Measurements from ENCODE around the gene HMCN2.

HMCN2 gene

DNA sequence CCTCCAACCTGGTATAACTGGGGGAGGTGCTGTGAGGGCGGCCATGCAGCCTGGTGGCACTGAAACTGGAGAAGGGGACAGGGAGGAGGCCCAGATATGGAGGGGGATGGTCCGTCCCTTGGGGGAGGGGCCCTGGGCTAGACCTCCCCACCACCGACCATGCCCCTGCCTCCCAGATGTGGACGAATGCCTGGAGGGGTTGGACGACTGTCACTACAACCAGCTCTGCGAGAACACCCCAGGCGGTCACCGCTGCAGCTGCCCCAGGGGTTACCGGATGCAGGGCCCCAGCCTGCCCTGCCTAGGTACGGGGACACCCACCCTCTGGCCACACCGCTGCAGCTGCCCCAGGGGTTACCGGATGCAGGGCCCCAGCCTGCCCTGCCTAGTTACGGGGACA is 163.8 kb downstream of the HMCN2 start:
- no peak overlapping the region for H3K4me3 ChIP-seq (ENCODE audit: low read depth, low read length)
- TF ChIP-seq, protein P1, sequence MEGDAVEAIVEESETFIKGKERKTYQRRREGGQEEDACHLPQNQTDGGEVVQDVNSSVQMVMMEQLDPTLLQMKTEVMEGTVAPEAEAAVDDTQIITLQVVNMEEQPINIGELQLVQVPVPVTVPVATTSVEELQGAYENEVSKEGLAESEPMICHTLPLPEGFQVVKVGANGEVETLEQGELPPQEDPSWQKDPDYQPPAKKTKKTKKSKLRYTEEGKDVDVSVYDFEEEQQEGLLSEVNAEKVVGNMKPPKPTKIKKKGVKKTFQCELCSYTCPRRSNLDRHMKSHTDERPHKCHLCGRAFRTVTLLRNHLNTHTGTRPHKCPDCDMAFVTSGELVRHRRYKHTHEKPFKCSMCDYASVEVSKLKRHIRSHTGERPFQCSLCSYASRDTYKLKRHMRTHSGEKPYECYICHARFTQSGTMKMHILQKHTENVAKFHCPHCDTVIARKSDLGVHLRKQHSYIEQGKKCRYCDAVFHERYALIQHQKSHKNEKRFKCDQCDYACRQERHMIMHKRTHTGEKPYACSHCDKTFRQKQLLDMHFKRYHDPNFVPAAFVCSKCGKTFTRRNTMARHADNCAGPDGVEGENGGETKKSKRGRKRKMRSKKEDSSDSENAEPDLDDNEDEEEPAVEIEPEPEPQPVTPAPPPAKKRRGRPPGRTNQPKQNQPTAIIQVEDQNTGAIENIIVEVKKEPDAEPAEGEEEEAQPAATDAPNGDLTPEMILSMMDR (IDR thresholded peaks at IDR 0.05; ENCODE audit: low read depth, low read length, missing control alignments), result no peak
- no peak for DNase-seq (ENCODE audit: low read depth)

- TF ChIP-seq, protein P1 (IDR thresholded peaks at IDR 0.05; ENCODE audit: low read depth, low read length, missing control alignments), result no peak
- H3K4me3 ChIP-seq (ENCODE audit: low read depth, low read length), result no peak overlapping the region
- no peak for DNase-seq (ENCODE audit: low read depth)
These were observed 164.3 kb downstream of the HMCN2 start for GRCh38 chr9:130429831-130430230.

DNA sequence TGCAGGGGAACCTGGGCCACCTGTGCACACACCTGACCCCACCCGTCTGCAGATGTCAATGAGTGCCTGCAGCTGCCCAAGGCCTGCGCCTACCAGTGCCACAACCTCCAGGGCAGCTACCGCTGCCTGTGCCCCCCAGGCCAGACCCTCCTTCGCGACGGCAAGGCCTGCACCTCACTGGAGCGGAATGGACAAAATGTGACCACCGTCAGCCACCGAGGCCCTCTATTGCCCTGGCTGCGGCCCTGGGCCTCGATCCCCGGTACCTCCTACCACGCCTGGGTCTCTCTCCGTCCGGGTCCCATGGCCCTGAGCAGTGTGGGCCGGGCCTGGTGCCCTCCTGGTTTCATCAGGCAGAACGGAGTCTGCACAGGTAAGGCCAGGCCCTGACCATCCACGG is 164.7 kb downstream of the HMCN2 start:
- H3K4me3 ChIP-seq (ENCODE audit: low read depth, low read length), result no peak overlapping the region
- no peak for DNase-seq (ENCODE audit: low read depth)
- TF ChIP-seq, protein P1 (IDR thresholded peaks at IDR 0.05; ENCODE audit: low read depth, low read length, missing control alignments), result no peak

- TF ChIP-seq, protein P1 (IDR thresholded peaks at IDR 0.05; ENCODE audit: low read depth, low read length, missing control alignments), result no peak
- no peak for DNase-seq (ENCODE audit: low read depth)
- H3K4me3 ChIP-seq (ENCODE audit: low read depth, low read length), result no peak overlapping the region
These were observed 165.4 kb downstream of the HMCN2 start for GRCh38 chr9:130430734-130431535.

DNA sequence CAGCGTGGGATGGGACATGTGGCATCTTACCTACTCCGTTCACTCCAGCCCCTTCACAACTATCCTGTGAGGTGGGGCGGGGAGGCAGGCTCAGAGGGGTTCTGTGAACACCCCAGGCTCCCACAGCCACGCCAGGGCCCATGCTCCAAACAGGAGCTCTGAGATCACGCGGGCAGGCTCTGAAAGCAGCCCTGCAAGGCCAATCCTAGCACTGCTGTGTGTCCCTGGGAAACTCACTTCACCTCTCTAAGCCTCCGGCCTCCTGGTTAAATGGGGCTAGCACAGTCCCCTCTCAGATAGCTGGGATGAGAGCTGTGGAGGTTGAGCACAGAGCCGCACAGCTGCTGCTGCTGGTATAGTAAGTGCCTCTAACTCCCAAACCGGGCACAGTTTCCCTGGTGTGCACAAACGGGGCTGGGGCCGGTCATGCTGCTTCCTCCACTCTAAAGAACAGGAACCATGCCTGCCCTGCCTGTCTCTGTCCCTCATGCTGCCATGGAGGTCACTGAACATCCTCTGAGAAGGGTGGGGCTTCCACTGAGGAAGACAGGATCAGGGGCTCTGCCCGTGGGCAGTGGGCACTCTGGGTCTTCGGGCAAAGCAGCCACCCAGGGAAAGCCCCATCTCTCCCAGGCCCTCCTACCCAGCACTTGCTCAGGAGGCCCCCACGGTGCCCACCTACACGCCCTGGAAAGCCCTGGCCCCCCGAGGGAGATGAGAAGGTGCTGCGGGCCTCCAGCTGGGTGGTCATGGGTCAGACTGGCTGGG is 166.2 kb downstream of the HMCN2 start:
- TF ChIP-seq, protein P1 (IDR thresholded peaks at IDR 0.05; ENCODE audit: low read depth, low read length, missing control alignments), result no peak
- DNase-seq (ENCODE audit: low read depth), result no peak
- H3K4me3 ChIP-seq (ENCODE audit: low read depth, low read length), result no peak overlapping the region

DNA sequence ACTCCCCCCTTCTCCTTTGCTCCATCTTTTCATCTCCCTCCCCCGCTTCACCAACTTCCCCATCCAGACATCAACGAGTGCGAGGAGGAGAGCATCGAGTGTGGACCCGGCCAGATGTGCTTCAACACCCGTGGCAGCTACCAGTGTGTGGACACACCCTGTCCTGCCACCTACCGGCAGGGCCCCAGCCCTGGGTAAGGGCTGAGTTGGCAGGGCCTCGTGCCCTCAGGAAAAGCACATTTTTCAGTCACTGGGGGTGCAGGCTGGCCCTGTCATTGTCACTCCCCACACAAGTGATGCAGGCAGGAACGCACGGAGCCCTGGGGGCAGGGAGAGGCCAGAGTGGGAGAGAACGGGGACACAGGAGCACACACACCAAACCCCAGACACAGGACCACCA is 166.8 kb downstream of the HMCN2 start:
- TF ChIP-seq, protein P1 (IDR thresholded peaks at IDR 0.05; ENCODE audit: low read depth, low read length, missing control alignments), result no peak
- no peak for DNase-seq (ENCODE audit: low read depth)
- no peak overlapping the region for H3K4me3 ChIP-seq (ENCODE audit: low read depth, low read length)
